Adipocyte (in vitro differentiated cells): ENCODE results near the gene NAMPT.
"Not testable (repeated sequence)": the region's sequence is repeated elsewhere in the genome, so short reads cannot be mapped to it uniquely, and the experiment has no call there.

Source experiments
- DNase-seq: peaks from one replicate; pipeline ENCODE4 v3.0.0-alpha.2; 2015; ENCODE audit warnings: low read depth
- H3K27me3 ChIP-seq: replicated peaks from 2 replicates; pipeline ENCODE4 v1.7.0; 2013; ENCODE audit warnings: mild to moderate bottlenecking, low read length, moderate library complexity; ENCODE audit not compliant: control insufficient read depth, insufficient read depth
- H3K36me3 ChIP-seq: 2 replicates; pipeline ENCODE4 v1.7.0; 2013; ENCODE audit warnings: low read length, mild to moderate bottlenecking, moderate library complexity; ENCODE audit not compliant: control insufficient read depth, insufficient read depth, severe bottlenecking
- H3K4me1 ChIP-seq: 2 replicates; pipeline ENCODE4 v1.7.0; 2013; ENCODE audit warnings: mild to moderate bottlenecking, low read length, moderate library complexity; ENCODE audit not compliant: control insufficient read depth, insufficient read depth
- H3K4me3 ChIP-seq: 2 replicates; pipeline ENCODE4 v1.7.0; 2013; ENCODE audit warnings: mild to moderate bottlenecking, low read length, moderate library complexity
- H3K9ac ChIP-seq: 2 replicates; pipeline ENCODE4 v1.7.0; 2013; ENCODE audit warnings: mild to moderate bottlenecking, low read length, moderate library complexity
- H3K9me3 ChIP-seq: 2 replicates; pipeline ENCODE4 v1.7.0; 2013; ENCODE audit warnings: mild to moderate bottlenecking, low read length, moderate library complexity; ENCODE audit not compliant: control insufficient read depth

Gene NAMPT

DNA sequence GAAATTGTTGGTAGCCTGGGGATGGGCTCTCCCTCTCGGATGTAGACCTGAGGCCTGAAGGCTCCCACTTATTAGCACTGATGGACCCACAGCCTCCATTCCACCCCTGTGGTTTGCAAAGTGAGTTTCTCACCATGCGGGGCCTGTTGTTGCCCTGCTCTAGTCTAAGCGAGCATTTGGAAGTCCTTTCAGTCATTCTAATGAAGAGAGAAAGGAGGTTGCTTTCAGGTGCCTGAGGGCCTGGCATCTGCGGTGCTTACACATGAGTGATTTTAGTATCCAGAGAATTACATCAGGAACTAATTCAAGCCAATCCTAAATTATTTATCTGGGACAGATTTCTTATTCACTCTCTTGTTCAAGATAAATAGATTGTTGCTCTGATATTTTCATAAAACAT lies 61.6 kb downstream of the NAMPT start:
- no peak for DNase-seq
- peaks cover 21% of the 10 kb centered on the region for H3K4me1 ChIP-seq
- no peaks in the 10 kb centered on the region for H3K27me3 ChIP-seq
- H3K9me3 ChIP-seq: no peaks in the 10 kb centered on the region
- H3K4me3 ChIP-seq: no peak overlapping the region
- no peaks in the 10 kb centered on the region for H3K36me3 ChIP-seq
- no peak overlapping the region for H3K9ac ChIP-seq

DNA sequence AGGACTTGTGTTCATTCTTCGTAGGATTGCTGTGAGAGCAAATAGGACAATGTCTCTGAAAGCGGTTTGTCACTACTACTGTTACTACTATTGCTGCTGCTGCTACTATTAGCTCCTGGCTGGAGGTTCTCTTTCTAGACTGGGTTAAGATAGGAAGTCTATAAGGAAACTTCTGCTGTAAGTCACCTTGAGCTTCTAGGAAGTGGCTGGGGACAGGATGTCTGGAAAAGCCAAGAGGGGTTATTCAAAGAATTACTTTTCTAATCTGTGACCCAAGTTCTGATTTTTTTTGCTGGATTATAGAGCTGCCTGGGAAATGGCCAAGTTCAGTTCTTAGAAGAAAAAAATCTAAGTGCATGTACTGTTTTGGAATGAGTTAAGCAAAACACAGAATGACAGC lies 62.2 kb downstream of the NAMPT start:
- Histone ChIP-seq H3K9me3 (no peaks in the 10 kb centered on the region), H3K27me3 (no peaks in the 10 kb centered on the region), H3K4me1 (peaks cover 27% of the 10 kb centered on the region)

DNA sequence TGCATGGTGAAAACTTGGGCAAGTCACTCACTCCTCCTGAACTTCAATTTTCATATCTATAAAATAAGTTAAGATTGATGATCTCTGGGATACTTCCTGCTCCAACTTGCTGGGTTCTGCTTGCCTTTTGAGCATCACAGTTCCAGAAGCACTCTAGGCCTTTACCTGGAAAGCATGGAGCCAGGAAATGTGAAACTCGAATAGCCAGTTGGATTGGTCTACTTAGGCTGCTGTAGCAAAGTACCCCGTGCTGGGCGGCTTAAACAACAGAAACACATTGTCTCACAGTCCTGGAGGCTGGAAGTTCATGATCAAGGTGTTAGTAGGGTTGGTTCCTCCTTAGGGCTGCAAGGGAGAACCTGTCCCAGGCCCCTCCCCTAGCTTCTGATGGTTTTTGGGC lies 64.5 kb downstream of the NAMPT start:
- H3K4me3 ChIP-seq: no peak overlapping the region
- DNase-seq: no peak
- no peak overlapping the region for H3K9ac ChIP-seq
- no peaks in the 10 kb centered on the region for H3K36me3 ChIP-seq
- no peaks in the 10 kb centered on the region for H3K27me3 ChIP-seq
- H3K9me3 ChIP-seq: no peaks in the 10 kb centered on the region
- peaks cover 45% of the 10 kb centered on the region for H3K4me1 ChIP-seq

More for the DNA sequence above, 62.2 kb downstream of the NAMPT start:
- H3K36me3 ChIP-seq: no peaks in the 10 kb centered on the region
- no peak overlapping the region for H3K4me3 ChIP-seq
- no peak overlapping the region for H3K9ac ChIP-seq
- DNase-seq: no peak

DNA sequence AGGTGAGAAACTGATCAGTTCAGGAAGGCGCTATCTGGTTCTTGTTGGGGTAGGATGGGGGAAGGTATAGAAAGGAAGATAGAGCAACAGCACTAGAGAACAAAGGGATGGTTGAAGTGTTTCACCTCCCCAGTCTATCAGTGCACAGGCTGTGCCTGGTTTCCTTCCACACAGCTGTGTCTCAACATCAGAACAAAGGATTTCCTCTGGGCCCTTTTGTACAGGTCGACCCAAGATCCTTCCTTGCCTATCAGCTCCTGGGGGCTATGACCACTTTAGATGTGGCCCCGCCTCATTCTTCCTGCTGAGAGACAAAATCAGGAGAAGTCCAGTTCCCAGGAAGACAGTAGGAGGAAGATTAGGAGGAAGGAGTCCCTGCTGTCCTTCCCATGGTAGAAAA lies 65.6 kb downstream of the NAMPT start:
- DNase-seq: no peak
- H3K4me1 ChIP-seq: peaks cover 42% of the 10 kb centered on the region
- no peaks in the 10 kb centered on the region for H3K9me3 ChIP-seq
- no peaks in the 10 kb centered on the region for H3K36me3 ChIP-seq
- no peaks in the 10 kb centered on the region for H3K27me3 ChIP-seq
- no peak overlapping the region for H3K4me3 ChIP-seq
- no peak overlapping the region for H3K9ac ChIP-seq

DNA sequence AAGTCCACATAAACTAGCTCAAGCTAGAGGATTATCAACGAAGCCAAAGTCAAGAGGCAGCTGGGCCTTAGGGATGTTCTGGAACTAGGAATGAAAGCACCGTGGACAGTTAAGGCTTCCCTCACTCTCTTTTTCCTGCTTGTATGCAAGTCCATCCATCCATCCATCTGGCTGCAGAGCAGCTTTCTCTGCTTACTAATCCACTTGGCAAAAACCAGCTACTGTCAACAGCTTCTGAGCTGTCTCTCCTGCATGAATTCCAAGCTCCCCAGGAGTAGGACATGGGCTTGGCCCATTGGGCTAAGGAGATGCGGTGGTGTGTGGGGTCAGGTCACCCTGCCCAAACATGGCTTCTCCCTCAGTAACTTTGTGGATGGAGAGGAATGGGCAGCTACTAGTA lies 66.2 kb downstream of the NAMPT start:
- Histone ChIP-seq H3K36me3 (no peaks in the 10 kb centered on the region), H3K4me3 (no peak overlapping the region), H3K9me3 (no peaks in the 10 kb centered on the region), H3K9ac (peak overlapping the region; percentile 22), H3K27me3 (no peaks in the 10 kb centered on the region), H3K4me1 (peaks cover 42% of the 10 kb centered on the region)
- DNase-seq: no peak

DNA sequence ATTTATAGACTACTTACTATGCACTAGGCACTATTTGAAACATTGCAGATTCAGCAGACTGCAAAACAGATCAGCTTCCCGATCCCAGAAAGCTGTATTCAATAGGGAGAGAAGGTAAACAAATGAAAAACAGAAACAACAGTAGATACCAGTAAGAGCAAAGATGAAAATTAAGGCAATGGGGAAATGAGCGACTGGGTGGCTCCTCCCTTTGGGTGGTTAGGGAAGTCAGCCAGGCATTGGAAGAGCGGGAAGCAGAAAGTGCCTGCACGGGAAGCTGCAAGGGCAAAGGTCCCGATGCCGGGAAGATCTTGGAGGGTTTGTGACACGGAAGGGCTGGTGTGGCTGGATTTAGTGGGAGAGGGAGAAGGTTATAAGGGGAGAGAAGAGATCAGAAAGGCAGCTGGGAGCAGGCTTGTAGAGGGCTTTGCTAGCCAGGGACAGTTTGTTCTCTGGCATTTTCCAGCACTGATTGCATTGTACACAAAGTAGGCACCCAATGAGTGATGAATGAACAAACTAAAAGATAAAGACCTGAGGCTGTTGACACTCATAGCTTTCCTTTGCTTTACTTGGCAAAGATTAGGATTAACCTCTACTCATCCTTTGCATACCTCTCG lies 67.8 kb downstream of the NAMPT start:
- H3K9me3 ChIP-seq: no peaks in the 10 kb centered on the region
- H3K4me1 ChIP-seq: peaks cover 32% of the 10 kb centered on the region
- H3K4me3 ChIP-seq: peak overlapping the region; percentile 47
- no peaks in the 10 kb centered on the region for H3K27me3 ChIP-seq
- H3K36me3 ChIP-seq: no peaks in the 10 kb centered on the region
- peak overlapping the region; percentile 88 for H3K9ac ChIP-seq
- DNase-seq: peak; percentile 66

DNA sequence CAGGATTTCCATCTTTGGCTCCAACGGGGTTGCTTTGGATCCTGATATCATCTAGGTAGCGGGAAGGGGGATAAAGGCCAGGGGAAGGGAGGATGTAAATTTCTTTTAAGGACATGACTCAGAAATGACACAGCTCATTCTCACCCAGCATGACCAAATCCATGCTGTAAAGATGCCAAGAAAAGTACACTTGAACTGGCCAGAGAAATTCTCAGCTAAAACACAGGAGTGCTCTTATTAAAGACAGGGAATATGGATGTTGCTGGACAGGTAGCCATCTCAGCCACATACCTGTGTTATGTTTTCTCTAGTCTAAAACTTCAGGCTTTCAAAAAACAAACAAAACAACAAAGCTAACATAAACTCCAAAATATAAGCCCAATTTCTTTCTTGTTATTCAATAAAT lies 68.3 kb downstream of the NAMPT start:
- H3K4me1 ChIP-seq: peaks cover 32% of the 10 kb centered on the region
- H3K9me3 ChIP-seq: no peaks in the 10 kb centered on the region
- DNase-seq: peak; percentile 94
- H3K4me3 ChIP-seq: peak overlapping the region; percentile 47
- peak overlapping the region; percentile 88 for H3K9ac ChIP-seq
- H3K27me3 ChIP-seq: no peaks in the 10 kb centered on the region
- H3K36me3 ChIP-seq: no peaks in the 10 kb centered on the region

DNA sequence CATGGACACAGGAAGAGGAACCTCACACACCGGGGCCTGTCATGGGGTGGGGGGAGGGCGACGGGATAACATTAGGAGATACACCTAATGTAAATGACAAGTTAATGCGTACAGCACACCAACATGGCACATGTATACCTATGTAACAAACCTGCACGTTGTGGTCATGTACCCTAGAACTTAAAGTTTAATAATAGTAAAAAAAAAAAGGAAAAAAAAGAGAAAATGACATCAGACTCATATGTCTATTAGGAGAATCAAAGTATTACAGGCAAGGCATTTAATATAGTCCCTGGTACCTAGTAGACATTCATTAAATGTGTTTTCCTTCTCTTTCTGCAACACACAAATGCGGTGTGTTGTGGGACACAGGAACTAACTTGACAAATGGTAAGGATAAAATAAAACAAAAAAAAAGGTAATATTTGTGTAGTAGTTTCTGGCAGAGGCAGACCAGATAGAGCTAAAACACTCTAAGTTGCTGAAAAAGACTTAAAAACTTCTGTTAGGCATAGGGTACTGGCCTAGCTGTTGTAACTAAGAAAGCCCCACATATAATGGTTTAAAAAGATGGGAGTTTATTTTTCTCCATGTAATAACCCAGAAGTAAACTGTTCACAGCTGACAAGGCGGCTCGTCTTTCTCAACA lies 68.8 kb downstream of the NAMPT start:
- Histone ChIP-seq H3K9ac (peak overlapping the region; percentile 88), H3K4me3 (no peak overlapping the region), H3K36me3 (no peaks in the 10 kb centered on the region), H3K4me1 (peaks cover 32% of the 10 kb centered on the region), H3K27me3 (no peaks in the 10 kb centered on the region), H3K9me3 (no peaks in the 10 kb centered on the region)
- DNase-seq: no peak

DNA sequence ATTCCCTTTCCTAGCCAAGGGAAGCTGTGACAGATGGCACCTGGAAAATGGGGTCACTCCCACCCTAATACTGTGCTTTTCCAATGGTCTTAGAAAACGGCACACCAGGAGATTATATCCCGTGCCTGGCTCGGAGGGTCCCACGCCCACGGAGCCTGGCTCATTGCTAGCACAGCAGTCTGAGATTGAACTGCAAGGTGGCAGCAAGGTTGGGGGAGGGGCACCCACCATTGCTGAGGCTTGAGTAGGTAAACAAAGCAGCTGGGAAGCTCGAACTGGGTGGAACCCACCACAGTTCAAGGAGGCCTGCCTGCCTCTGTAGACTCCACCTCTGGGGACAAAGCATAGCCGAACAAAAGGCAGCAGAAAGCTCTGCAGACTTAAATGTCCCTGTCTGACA lies 75.8 kb downstream of the NAMPT start:
- not testable (repeated sequence) for H3K27me3 ChIP-seq, H3K9me3 ChIP-seq, H3K9ac ChIP-seq, H3K4me3 ChIP-seq, DNase-seq, H3K36me3 ChIP-seq
- H3K4me1 ChIP-seq: peaks cover 11% of the 10 kb centered on the region

DNA sequence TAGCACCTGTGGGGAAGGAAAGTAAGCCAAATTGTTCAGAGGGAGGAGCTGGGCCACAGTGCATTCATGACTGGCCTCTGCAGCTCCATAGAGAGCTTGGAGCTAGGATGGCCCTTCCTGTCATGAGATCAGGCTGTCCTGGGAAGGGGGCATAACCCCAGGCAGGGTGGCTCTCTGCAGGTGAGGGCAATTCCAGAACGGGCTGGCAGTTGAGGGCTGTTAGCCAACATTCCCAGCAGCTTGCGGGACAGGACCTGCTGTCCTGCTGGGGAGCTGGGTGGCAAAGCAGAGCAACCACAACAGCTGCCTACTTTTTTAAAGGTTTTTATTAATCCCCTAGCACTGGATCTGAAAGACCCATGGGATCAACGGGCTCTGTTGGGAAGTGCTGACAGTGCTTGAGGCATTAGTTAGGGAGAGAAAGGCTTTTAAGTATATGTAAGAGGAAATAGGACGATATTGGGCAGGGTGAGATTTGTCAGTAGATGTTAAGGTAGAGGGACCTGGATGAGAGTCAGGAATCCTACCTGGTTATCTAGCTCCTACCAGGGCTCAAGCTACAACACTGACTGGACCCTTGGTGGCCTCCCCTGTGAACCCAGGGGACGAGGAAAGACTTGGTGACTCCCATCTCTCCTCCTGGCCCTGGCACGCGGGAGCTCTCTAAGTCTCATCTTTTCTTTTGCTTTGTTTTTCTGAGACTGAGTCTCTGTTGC lies 77.8 kb downstream of the NAMPT start:
- DNase-seq: no peak
- peaks cover 14% of the 10 kb centered on the region for H3K4me1 ChIP-seq
- no peaks in the 10 kb centered on the region for H3K27me3 ChIP-seq
- H3K9me3 ChIP-seq: no peaks in the 10 kb centered on the region
- no peak overlapping the region for H3K4me3 ChIP-seq
- no peaks in the 10 kb centered on the region for H3K36me3 ChIP-seq
- no peak overlapping the region for H3K9ac ChIP-seq

DNA sequence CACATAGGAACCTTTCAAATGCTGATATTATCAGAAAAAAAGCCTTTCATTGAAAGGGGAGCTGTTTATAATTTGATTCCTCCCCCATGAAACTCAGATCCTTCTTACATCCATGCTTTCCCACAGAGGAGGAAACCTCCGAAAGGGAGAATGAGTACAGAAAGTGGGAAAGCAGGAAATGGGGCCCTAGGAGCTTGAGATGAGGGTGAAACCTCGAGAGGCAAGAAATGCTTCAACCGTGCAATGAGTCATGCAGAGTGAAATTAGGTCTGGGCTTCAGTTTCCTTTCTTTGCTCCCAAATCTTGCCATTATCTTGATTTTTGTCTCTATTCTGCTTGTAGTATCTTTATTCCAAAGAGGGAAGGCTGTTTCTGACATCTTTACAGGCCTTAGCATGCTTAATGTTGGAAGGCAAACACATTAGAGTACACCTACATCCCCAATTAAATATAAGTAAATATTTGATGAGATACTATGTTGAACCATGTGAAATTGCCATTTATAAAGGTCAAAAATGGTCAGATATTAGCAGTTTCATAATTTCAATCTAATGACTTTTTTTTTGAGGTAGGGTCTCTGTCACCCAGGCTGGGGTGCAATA lies 79.1 kb downstream of the NAMPT start:
- H3K36me3 ChIP-seq: no peaks in the 10 kb centered on the region
- no peaks in the 10 kb centered on the region for H3K27me3 ChIP-seq
- no peaks in the 10 kb centered on the region for H3K9me3 ChIP-seq
- peaks cover 24% of the 10 kb centered on the region for H3K4me1 ChIP-seq
- peak overlapping the region; percentile 35 for H3K4me3 ChIP-seq
- DNase-seq: peak; percentile 31
- peak overlapping the region; percentile 9 for H3K9ac ChIP-seq
